H1 (cell line): ENCODE data around the gene ASIC2. TPM values are rescaled to one million over a fixed set of nuclear protein-coding genes. Genes with fewer than 3 reads are reported as not detected.

Experiments used
- CTCF ChIA-PET: fragments of 300-600 bp; sonication (Branson Sonifier 250); formaldehyde crosslinking; loops from one replicate; lab custom pipeline; 2021; ENCODE audit not compliant: partially characterized antibody; lab: Charles Lee
- POLR2A ChIA-PET: fragments of 300-600 bp; sonication (Branson Sonifier 250); formaldehyde crosslinking; loops from one replicate; lab custom pipeline; 2021; ENCODE audit warnings: inconsistent platforms; ENCODE audit not compliant: partially characterized antibody; lab: Charles Lee
- DNase-seq, 2 experiments: peaks; one replicate each; pipeline versions ENCODE4 v3.0.0 to v3.0.0-alpha.2; 2010 to 2022; ENCODE audit warnings: low spot score in 2 of 2, low read depth in 1 of 2, mixed read lengths in 1 of 2
- FAIRE-seq: peaks from 2 replicates; lab custom pipeline; 2011; peaks lifted over from hg19 to GRCh38; lab: Jason Lieb, UNC
- H2AFZ ChIP-seq: 2 replicates; pipeline ENCODE4 v1.8.1; 2012; ENCODE audit warnings: low read length, inconsistent platforms
- H2AK5ac ChIP-seq: 2 replicates; pipeline ENCODE4 v1.6.1; 2013; ENCODE audit warnings: low read depth, low read length
- H2BK120ac ChIP-seq: replicated peaks from 2 replicates; pipeline ENCODE3; 2013; ENCODE audit warnings: low read depth, low read length, inconsistent platforms
- H2BK12ac ChIP-seq: 2 replicates; pipeline ENCODE4 v1.6.1; 2013; ENCODE audit warnings: low read depth, low read length
- H2BK15ac ChIP-seq: 2 replicates; pipeline ENCODE4 v1.6.1; 2013; ENCODE audit warnings: low read length
- H2BK20ac ChIP-seq: 2 replicates; pipeline ENCODE4 v1.6.1; 2013; ENCODE audit warnings: low read length
- H2BK5ac ChIP-seq: 2 replicates; pipeline ENCODE4 v1.6.1; 2013; ENCODE audit warnings: low read depth, low read length
- H3K14ac ChIP-seq: 2 replicates; pipeline ENCODE4 v1.6.1; 2013; ENCODE audit warnings: inconsistent platforms; ENCODE audit not compliant: insufficient read length
- H3K18ac ChIP-seq: 2 replicates; pipeline ENCODE4 v1.6.1; 2013; ENCODE audit warnings: low read length; ENCODE audit errors: extremely low read depth
- H3K23ac ChIP-seq: 2 replicates; pipeline ENCODE4 v1.6.1; 2013; ENCODE audit warnings: inconsistent platforms; ENCODE audit not compliant: insufficient read length
- H3K23me2 ChIP-seq: 2 replicates; pipeline ENCODE4 v1.6.1; 2013; ENCODE audit warnings: low read depth, low read length
- H3K27ac ChIP-seq: 2 replicates; pipeline ENCODE4 v1.6.1; 2011; ENCODE audit warnings: low read depth, low read length, inconsistent platforms
- H3K27me3 ChIP-seq, 4 experiments: replicated peaks in 1 of 4; 1 replicate in 1 of 4; 2 replicates in 3 of 4; pipeline versions ENCODE4 v1.6.1 to v1.8.1; 2011 to 2013; ENCODE audit warnings: low read length in 3 of 4, mild to moderate bottlenecking in 3 of 4, inconsistent platforms in 2 of 4, mixed read lengths in 2 of 4, moderate library complexity in 1 of 4; ENCODE audit not compliant: control insufficient read depth in 3 of 4, insufficient read depth in 3 of 4; ENCODE audit errors: extremely low read depth in 1 of 4
- H3K36me3 ChIP-seq, 4 experiments: 2 replicates each; pipeline versions ENCODE4 v1.6.1 to v1.8.1; 2011 to 2013; ENCODE audit warnings: mild to moderate bottlenecking in 4 of 4, low read length in 3 of 4, moderate library complexity in 2 of 4, control low read depth in 1 of 4, inconsistent platforms in 1 of 4; ENCODE audit not compliant: insufficient read depth in 4 of 4, control insufficient read depth in 2 of 4
- H3K4ac ChIP-seq: replicated peaks from 2 replicates; pipeline ENCODE3; 2013; ENCODE audit warnings: low read length, low read depth, mixed read lengths, inconsistent platforms; ENCODE audit not compliant: insufficient read length
- H3K4me1 ChIP-seq, 4 experiments: replicated peaks in 1 of 4; 1 replicate in 1 of 4; 2 replicates in 3 of 4; pipeline versions ENCODE4 v1.6.1 to v1.8.1; 2011 to 2013; ENCODE audit warnings: low read length in 3 of 4, inconsistent platforms in 2 of 4, mixed read lengths in 1 of 4; ENCODE audit not compliant: insufficient read depth in 4 of 4, control insufficient read depth in 3 of 4
- H3K4me2 ChIP-seq, 2 experiments: 2 replicates each; pipeline versions ENCODE4 v1.6.1 to v1.8.1; 2011 to 2013; ENCODE audit warnings: low read depth in 2 of 2, low read length in 2 of 2, control low read depth in 1 of 2, inconsistent platforms in 1 of 2, mild to moderate bottlenecking in 1 of 2; ENCODE audit not compliant: insufficient read depth in 1 of 2
- H3K4me3 ChIP-seq, 4 experiments: fragments of 200-600, 300-600 bp in 1 of 4; sonication (generic), shearing (Covaris generic), sonication (Bioruptor Twin) in 1 of 4; 2 replicates each; pipeline versions ENCODE4 v1.5.1 to v1.8.1; 2011 to 2016; ENCODE audit warnings: low read length in 4 of 4, low read depth in 3 of 4, control low read depth in 2 of 4, inconsistent platforms in 2 of 4, mild to moderate bottlenecking in 2 of 4, mixed read lengths in 1 of 4, moderate library complexity in 1 of 4; ENCODE audit not compliant: insufficient read depth in 2 of 4; ENCODE audit errors: extremely low read depth in 1 of 4
- H3K56ac ChIP-seq: replicated peaks from 2 replicates; pipeline ENCODE3; 2013; ENCODE audit warnings: low read depth, mild to moderate bottlenecking, mixed read lengths, low read length, inconsistent platforms; ENCODE audit not compliant: insufficient read length
- H3K79me1 ChIP-seq: 2 replicates; pipeline ENCODE4 v1.6.1; 2013; ENCODE audit warnings: low read depth, low read length, control low read depth
- H3K79me2 ChIP-seq, 2 experiments: 2 replicates each; pipeline versions ENCODE4 v1.6.1 to v1.8.1; 2012 to 2013; ENCODE audit warnings: low read length in 2 of 2, mild to moderate bottlenecking in 2 of 2, inconsistent platforms in 1 of 2; ENCODE audit not compliant: insufficient read depth in 2 of 2, control insufficient read depth in 1 of 2
- H3K9ac ChIP-seq, 4 experiments: replicated peaks in 1 of 4; 1 replicate in 1 of 4; 2 replicates in 3 of 4; pipeline versions ENCODE4 v1.6.1 to v1.8.1; 2011 to 2013; ENCODE audit warnings: low read depth in 3 of 4, low read length in 3 of 4, control low read depth in 2 of 4, mild to moderate bottlenecking in 2 of 4, moderate library complexity in 2 of 4, inconsistent platforms in 1 of 4; ENCODE audit errors: extremely low read depth in 1 of 4
- H3K9me3 ChIP-seq, 2 experiments: 2 replicates each; pipeline versions ENCODE4 v1.6.1 to v1.8.1; 2012 to 2013; ENCODE audit warnings: mild to moderate bottlenecking in 2 of 2, moderate library complexity in 2 of 2, control low read depth in 1 of 2, inconsistent platforms in 1 of 2, low read depth in 1 of 2, low read length in 1 of 2, mixed read lengths in 1 of 2; ENCODE audit not compliant: insufficient read depth in 2 of 2
- H4K20me1 ChIP-seq, 2 experiments: replicated peaks in 1 of 2; 2 replicates each; pipeline versions ENCODE3 to v1.8.1; 2011 to 2013; ENCODE audit warnings: inconsistent platforms in 2 of 2, low read length in 2 of 2, mild to moderate bottlenecking in 1 of 2; ENCODE audit not compliant: insufficient read depth in 2 of 2, control insufficient read depth in 1 of 2
- H4K5ac ChIP-seq: 2 replicates; pipeline ENCODE4 v1.6.1; 2013; ENCODE audit warnings: low read length, low read depth, mixed read lengths, inconsistent platforms; ENCODE audit not compliant: insufficient read length
- H4K8ac ChIP-seq: 2 replicates; pipeline ENCODE4 v1.8.0; 2013; ENCODE audit warnings: mild to moderate bottlenecking, moderate library complexity, low read length, inconsistent platforms; ENCODE audit not compliant: insufficient read depth; ENCODE audit errors: extremely low read depth
- H4K91ac ChIP-seq: replicated peaks from 2 replicates; pipeline ENCODE3; 2013; ENCODE audit warnings: low read length, mixed read lengths, inconsistent platforms; ENCODE audit not compliant: insufficient read length
- ASH2L ChIP-seq: fragments of 200-600, 300-600 bp; sonication (generic); IDR thresholded peaks from one replicate; pipeline ENCODE4 v1.7.1; 2017; ENCODE audit warnings: low read length
- BCL11A ChIP-seq, 2 experiments: IDR thresholded peaks; one replicate each; pipeline ENCODE4 v1.6.1; 2011; ENCODE audit warnings: low read depth in 2 of 2, low read length in 2 of 2, mild to moderate bottlenecking in 2 of 2
- CREB1 ChIP-seq: IDR thresholded peaks from 2 replicates; pipeline ENCODE4 v1.6.1; 2012; ENCODE audit warnings: inconsistent platforms
- EGR1 ChIP-seq: IDR thresholded peaks from 2 replicates; pipeline ENCODE4 v1.6.1; 2011; ENCODE audit warnings: low read depth, low read length, borderline replicate concordance
- JUN ChIP-seq: IDR thresholded peaks from 2 replicates; pipeline ENCODE4 v1.6.1; 2011; ENCODE audit warnings: low read depth, mild to moderate bottlenecking, improper control_type of control experiment, low read length
- NANOG ChIP-seq: IDR thresholded peaks from 2 replicates; pipeline ENCODE4 v1.6.1; 2011; ENCODE audit warnings: low read length, low read depth, mild to moderate bottlenecking, inconsistent platforms; ENCODE audit not compliant: insufficient read depth, poor library complexity, severe bottlenecking
- RNF2 ChIP-seq: fragments of 200-900, 300-1000 bp; sonication (generic); IDR thresholded peaks from 2 replicates; pipeline ENCODE4 v1.7.1; 2016; ENCODE audit warnings: borderline replicate concordance, low read depth, mild to moderate bottlenecking, antibody characterized with exemption, low read length; ENCODE audit not compliant: poor library complexity, severe bottlenecking; ENCODE audit errors: missing control alignments
- RXRA ChIP-seq: IDR thresholded peaks from 2 replicates; pipeline ENCODE4 v1.6.1; 2011; ENCODE audit warnings: low read depth, mild to moderate bottlenecking, low read length, moderate library complexity; ENCODE audit not compliant: insufficient read depth
- SIN3A ChIP-seq, 2 experiments: IDR thresholded peaks in 1 of 2; conservative IDR thresholded peaks in 1 of 2; 2 replicates each; pipeline ENCODE4 v1.6.1; 2011 to 2012; ENCODE audit warnings: low read length in 2 of 2, improper control_type of control experiment in 1 of 2, low read depth in 1 of 2, mild to moderate bottlenecking in 1 of 2
- SIRT6 ChIP-seq: IDR thresholded peaks from one replicate; pipeline ENCODE4 v1.7.1; 2012; ENCODE audit warnings: low read length, inconsistent platforms
- SRF ChIP-seq: IDR thresholded peaks from 2 replicates; pipeline ENCODE4 v1.6.1; 2011; ENCODE audit warnings: mild to moderate bottlenecking, low read depth, low read length, moderate library complexity
- TAF7 ChIP-seq: optimal IDR thresholded peaks from 2 replicates; pipeline ENCODE3; 2011; ENCODE audit warnings: low read depth, mild to moderate bottlenecking, inconsistent platforms, low read length, moderate library complexity, borderline replicate concordance
- WGBS, 2 experiments: shearing (Covaris generic) in 1 of 2; methylation state at CpG; one replicate each; pipeline versions ENCODE4 v1.1.6 to v1.1.7; 2013 to 2015; ENCODE audit warnings: low lambda C conversion rate in 2 of 2, mixed read lengths in 2 of 2, inconsistent platforms in 1 of 2, low coverage in 1 of 2, missing lambda C conversion rate in 1 of 2; ENCODE audit not compliant: insufficient replicate concordance in 2 of 2, insufficient coverage in 1 of 2, insufficient read length in 1 of 2; ENCODE audit errors: extremely low coverage in 1 of 2, missing lambda C conversion rate in 1 of 2; 5-methylcytosine and 5-hydroxymethylcytosine counted together
- polyA plus RNA-seq, 7 experiments: library from polyadenylated mRNA; depleted of rRNA in 3 of 7; stranded (reverse) in 5 of 7; unstranded in 2 of 7; fragments of >200 nt in 5 of 7; fragments of 200-250 nt in 2 of 7; gene quantifications; 1 replicate in 5 of 7; 2 replicates in 1 of 7; 4 replicates in 1 of 7; pipeline versions ENCODE4 v1.2.1 to v1.2.3, GENCODE V29; 2011 to 2013; ENCODE audit warnings: missing spikeins in 2 of 7, mixed read lengths in 2 of 7
- total RNA-seq: library from RNA; stranded (reverse); fragmentation: NEBNext Ultra II Directional; extraction: Animal tissue kit (Norgen Biotek cat#: 25700); gene quantifications from 2 replicates; pipeline ENCODE4 v1.2.1, GENCODE V29; 2021
- TF ChIP-seq, protein P1 (sequence below): IDR thresholded peaks from 2 replicates; pipeline ENCODE4 v1.6.1; 2011; ENCODE audit warnings: low read length, improper control_type of control experiment

Gene ASIC2
- total and polyA plus RNA-seq, 2 of the 8 experiments (the other 6 are each of a cell fraction or from before 2014, with no cell fraction given), result 0.86 to 1.2 TPM

DNA sequence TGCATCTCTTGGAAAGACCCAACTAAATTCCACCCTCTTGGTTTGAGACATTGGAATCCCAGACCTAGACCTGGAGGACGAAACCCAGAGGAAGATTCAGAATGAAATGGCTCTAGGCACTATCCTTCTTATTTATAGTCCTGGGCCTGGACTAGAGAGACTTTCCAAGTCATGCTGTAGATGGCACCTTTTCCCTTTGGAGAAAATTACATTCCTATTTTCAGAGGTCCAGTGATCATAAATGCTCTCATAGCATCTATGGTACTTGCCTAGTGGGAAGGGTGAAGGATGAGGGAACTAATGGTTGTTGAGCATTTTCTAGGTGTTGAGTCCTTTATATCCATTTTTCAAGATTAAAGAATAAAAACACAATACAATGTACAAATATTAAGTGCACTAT is 264.3 kb downstream of the ASIC2 start:
- no peak overlapping the region for H2BK15ac ChIP-seq
- H4K20me1 ChIP-seq, result no peaks in the 10 kb centered on the region
- H3K27me3 ChIP-seq, result no peaks in the 10 kb centered on the region; a peak in 2 of 7 replicates
- no peak overlapping the region for H3K4me2 ChIP-seq
- DNase-seq (no peak), FAIRE-seq (no peak)
- H4K5ac ChIP-seq, result no peak overlapping the region
- H2BK120ac ChIP-seq, result no peak overlapping the region
- H2BK12ac ChIP-seq, result no peak overlapping the region
- no peak overlapping the region for H4K8ac ChIP-seq
- H2BK20ac ChIP-seq, result no peak overlapping the region
- POLR2A ChIA-PET, result no interaction called here
- no peak overlapping the region for H3K9ac ChIP-seq
- no peak overlapping the region for H3K23ac ChIP-seq
- H3K56ac ChIP-seq, result no peak overlapping the region
- no peak overlapping the region for H2BK5ac ChIP-seq
- CTCF ChIA-PET, result interaction anchor here (1.2 to 1.5 kb wide), 2 partner anchors 10 to 11 kb away, joined by 8 read pairs; no protein-coding TSS in a partner anchor
- H3K79me1 ChIP-seq, result no peaks in the 10 kb centered on the region
- H3K4ac ChIP-seq, result no peak overlapping the region
- H3K18ac ChIP-seq, result no peak overlapping the region
- no peak overlapping the region for H3K4me3 ChIP-seq
- no peak overlapping the region for H2AFZ ChIP-seq
- peaks cover 0 to 12% (median 2%) of the 10 kb centered on the region in 4 experiments; a peak in 5 of 7 replicates for H3K4me1 ChIP-seq
- WGBS, 2 experiments, result 75% methylated on average over 1 of the region's 1 CpG; no CpG with 5 or more reads in 1 of the 2 experiments
- no peaks in the 10 kb centered on the region; the same call in 1 of the 2 replicates for H3K23me2 ChIP-seq
- 0 out of 4 replicates have a peak, but pooled peaks cover 0 to under 1% of the 10 kb centered on the region in 2 experiments for H3K9me3 ChIP-seq
- no peak overlapping the region for H3K14ac ChIP-seq
- no peaks in the 10 kb centered on the region for H3K36me3 ChIP-seq
- no peaks in the 10 kb centered on the region for H3K79me2 ChIP-seq
- H3K27ac ChIP-seq, result no peak overlapping the region
- no peak overlapping the region for H4K91ac ChIP-seq
- no peak overlapping the region for H2AK5ac ChIP-seq
- no peak for TF ChIP-seq CREB1
- TF ChIP-seq, protein P1, sequence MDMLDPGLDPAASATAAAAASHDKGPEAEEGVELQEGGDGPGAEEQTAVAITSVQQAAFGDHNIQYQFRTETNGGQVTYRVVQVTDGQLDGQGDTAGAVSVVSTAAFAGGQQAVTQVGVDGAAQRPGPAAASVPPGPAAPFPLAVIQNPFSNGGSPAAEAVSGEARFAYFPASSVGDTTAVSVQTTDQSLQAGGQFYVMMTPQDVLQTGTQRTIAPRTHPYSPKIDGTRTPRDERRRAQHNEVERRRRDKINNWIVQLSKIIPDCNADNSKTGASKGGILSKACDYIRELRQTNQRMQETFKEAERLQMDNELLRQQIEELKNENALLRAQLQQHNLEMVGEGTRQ, result no peak
- TF ChIP-seq JUN, result no peak
- TF ChIP-seq RXRA, result no peak
- TF ChIP-seq NANOG, result no peak
- no peak for TF ChIP-seq TAF7
- TF ChIP-seq RNF2, result no peak
- no peak for TF ChIP-seq ASH2L
- no peak for TF ChIP-seq SRF
- no peak for TF ChIP-seq EGR1
- no peak for TF ChIP-seq BCL11A (IDR thresholded peaks at IDR 0.05; ENCODE audit: low read depth in 2 of 2, low read length in 2 of 2)
- TF ChIP-seq SIN3A (conservative IDR thresholded peaks at IDR 0.05 in 1 of 2, IDR thresholded peaks at IDR 0.05 in 1 of 2; ENCODE audit: low read depth in 1 of 2, low read length in 2 of 2), result no peak
- TF ChIP-seq SIRT6, result no peak
